OCI-LY3 (cell line): ENCODE data around the gene MEP1B.

ENCODE experiments used
- CTCF ChIP-seq: fragments of 200-600, 300-600 bp; sonication (generic); IDR thresholded peaks from 2 replicates; pipeline ENCODE4 v1.5.1; 2014; ENCODE audit warnings: antibody characterized with exemption, low read length, low read depth
- EZH2phosphoT487 ChIP-seq: fragments of 200-600 bp; shearing (Covaris generic); IDR thresholded peaks from 2 replicates; pipeline ENCODE4 v1.6.1; 2018; ENCODE audit warnings: antibody characterized with exemption, mixed run types, low read depth

GRCh38 chr18:32173654-32174053 lies 16.2 kb upstream of the MEP1B start:
- TF ChIP-seq CTCF (no peak), EZH2phosphoT487 (no peak)
